GM18502 (cell line): ENCODE measurements around the gene DLK1.

Source experiments
- ATAC-seq: cut with Tn5 transposase; IDR thresholded peaks from one replicate; pipeline ENCODE4 v1.9.1; 2021; ENCODE audit warnings: mild to moderate bottlenecking; ENCODE audit not compliant: unreplicated experiment, poor library complexity

Gene DLK1

DNA sequence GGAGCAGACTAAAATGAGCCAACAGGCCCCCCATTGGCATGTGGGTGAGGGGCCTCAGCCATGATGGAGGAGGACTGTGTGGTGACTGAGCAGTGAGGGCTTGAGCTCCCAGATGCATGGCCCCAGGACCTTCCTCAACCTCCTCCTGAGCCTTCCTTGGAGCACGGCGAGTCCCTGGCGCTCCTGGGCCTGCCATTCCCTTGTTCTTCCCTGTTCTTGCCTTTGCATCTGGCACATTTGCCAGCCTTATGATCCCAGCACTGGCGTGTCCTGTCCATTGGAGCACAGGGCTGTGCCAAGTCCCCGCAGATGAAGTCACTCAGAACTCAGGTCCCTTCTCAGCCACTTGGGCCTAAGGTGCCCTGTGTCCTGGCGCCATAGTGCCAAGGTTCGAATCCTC, 58.9 kb downstream of the DLK1 start:
- ATAC-seq, result no peak

DNA sequence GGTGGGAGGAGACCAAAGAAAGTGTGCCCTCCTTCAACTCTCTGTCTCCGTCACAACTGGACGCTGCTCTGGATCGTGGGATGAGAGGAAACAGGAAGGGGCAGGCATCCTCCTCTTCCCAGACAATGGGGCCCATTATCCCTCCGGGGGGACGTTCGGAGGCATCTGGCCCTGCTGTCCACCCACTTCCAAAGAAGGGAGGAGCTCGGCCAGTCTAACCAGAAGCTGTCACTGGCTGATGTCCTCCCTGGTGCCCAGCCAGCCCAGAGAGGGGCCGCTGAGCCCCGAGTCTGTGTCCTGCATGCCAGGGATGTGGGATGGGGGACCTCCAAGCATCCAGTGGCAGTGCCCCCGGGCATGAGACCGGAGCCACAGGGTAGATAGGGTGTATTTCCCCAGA, 59.4 kb downstream of the DLK1 start:
- no peak for ATAC-seq

DNA sequence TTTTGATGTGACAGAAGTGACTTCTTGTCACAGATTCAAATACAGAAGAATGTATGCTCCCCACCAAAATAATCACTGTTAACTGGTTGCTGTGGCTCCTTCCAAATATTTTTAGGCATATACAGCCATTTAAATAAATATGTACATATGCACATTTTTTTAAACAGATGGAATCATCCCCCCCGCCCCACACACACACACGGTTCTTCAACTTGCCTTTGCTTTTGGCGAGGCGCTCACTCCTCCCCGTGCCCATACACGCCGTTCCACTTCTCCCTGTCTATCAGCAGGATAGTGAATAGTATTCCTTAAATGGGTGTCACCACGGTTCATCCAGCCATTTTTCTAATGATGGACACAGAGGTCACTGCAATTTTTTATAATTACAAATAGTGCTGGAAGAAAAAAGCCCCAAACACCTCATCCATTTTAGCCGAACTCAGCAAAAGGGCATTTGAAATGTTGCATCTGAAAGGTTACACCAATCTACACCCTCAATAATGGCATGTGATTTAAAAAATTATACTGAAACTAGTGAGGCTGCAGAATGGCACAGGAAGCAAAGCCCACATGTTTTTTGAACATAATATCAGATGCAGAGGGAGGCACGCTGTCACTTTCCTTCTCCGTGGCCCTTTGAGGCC, 60.0 kb downstream of the DLK1 start:
- no peak for ATAC-seq

DNA sequence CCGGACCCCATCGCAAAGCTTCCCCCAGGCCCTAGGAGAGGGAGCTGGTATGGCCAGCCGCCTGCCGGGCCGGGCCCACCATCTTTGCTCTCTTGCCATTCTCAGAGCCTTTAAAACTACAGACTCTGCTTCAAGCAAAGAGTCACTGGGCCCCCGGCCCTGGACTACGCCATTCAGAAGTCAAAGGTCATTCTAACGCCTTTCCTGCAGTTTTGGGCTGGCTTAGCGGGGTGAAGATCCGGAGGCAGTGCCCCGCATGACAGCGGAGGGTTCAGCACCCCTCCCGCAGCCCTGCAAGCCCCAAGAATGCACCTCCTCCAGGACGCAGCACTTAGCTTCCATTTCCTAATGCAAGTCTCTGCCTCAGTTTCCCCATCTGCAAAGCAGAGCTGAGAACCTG, 61.0 kb downstream of the DLK1 start:
- no peak for ATAC-seq
